GM19043 (cell line): ENCODE measurements around the gene EFNB2.

Experiments
- ATAC-seq: cut with Tn5 transposase; IDR thresholded peaks from one replicate; pipeline ENCODE4 v1.9.1; 2021; ENCODE audit warnings: low read depth; ENCODE audit not compliant: unreplicated experiment

EFNB2 gene

GRCh38 chr13:106535552-106536243 is at the start of gene EFNB2:
TSS of gene EFNB2 (minus strand) at chr13:106535662. CDS start at chr13:106534964, 698 bp downstream.
- ATAC-seq, result peak; percentile 88

- ATAC-seq, result no peak
Measured at GRCh38 chr13:106581225-106581624, 45.8 kb upstream of the EFNB2 start.

- ATAC-seq, result no peak
Measured at GRCh38 chr13:106575896-106576295, 40.4 kb upstream of the EFNB2 start.

GRCh38 chr13:106573868-106574267 is 38.4 kb upstream of the EFNB2 start:
- ATAC-seq, result no peak

- ATAC-seq, result no peak
Measured at GRCh38 chr13:106573284-106573846, 37.9 kb upstream of the EFNB2 start.

GRCh38 chr13:106570299-106570852 is 34.9 kb upstream of the EFNB2 start:
- no peak for ATAC-seq

- ATAC-seq, result no peak
Measured at GRCh38 chr13:106569233-106570095, 34.0 kb upstream of the EFNB2 start.

GRCh38 chr13:106568299-106569003 is 33.0 kb upstream of the EFNB2 start:
- peak; percentile 32 for ATAC-seq

GRCh38 chr13:106567474-106568298 is 32.2 kb upstream of the EFNB2 start, which contains the start of gene ARGLU1:
TSS of gene ARGLU1 (minus strand) at chr13:106568137. CDS start at chr13:106567919, 218 bp downstream.
- peak; percentile 62 for ATAC-seq

GRCh38 chr13:106566641-106567473 is 31.4 kb upstream of the EFNB2 start:
- ATAC-seq, result peak; percentile 38

GRCh38 chr13:106565127-106565775 is 29.8 kb upstream of the EFNB2 start:
- no peak for ATAC-seq

GRCh38 chr13:106562301-106562700 is 26.8 kb upstream of the EFNB2 start:
- ATAC-seq, result no peak

- ATAC-seq, result peak; percentile 51
Measured at GRCh38 chr13:106561551-106562170, 26.2 kb upstream of the EFNB2 start.

GRCh38 chr13:106560821-106561220 is 25.4 kb upstream of the EFNB2 start:
- no peak for ATAC-seq

GRCh38 chr13:106558527-106558926 is 23.1 kb upstream of the EFNB2 start:
- no peak for ATAC-seq

- no peak for ATAC-seq
Measured at GRCh38 chr13:106555631-106556328, 20.3 kb upstream of the EFNB2 start.

GRCh38 chr13:106551751-106552150 is 16.3 kb upstream of the EFNB2 start:
- no peak for ATAC-seq
